ENCODE data around the gene TRANK1. TPM values are rescaled to one million over a fixed set of nuclear protein-coding genes. Genes with fewer than 3 reads are reported as not detected.

Gene TRANK1
- polyA plus RNA-seq, 1 donor from 2014 or later: 11.6 TPM

DNA sequence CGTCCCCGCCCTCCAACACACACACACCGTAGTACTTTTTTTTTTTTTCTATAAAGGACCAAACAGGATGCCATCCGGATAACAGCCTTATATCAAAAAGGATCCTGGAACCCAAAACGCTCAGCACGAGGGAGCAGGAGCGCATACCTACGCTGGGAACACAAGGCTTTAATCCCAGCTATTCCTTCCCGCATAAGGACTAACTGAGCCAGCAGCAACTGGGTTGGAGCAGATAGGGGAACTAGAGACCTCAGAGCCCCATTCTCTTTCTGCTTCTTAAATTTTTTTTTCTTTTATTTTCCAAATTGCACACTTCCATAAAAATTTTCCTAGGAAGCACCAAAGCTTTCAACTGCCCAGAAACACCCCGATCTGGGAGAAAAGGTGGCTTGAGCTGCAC, 1.3 kb downstream of the TRANK1 start:
- Histone ChIP-seq H3K79me2 (replicated peaks; ENCODE audit: insufficient read depth, low read length) (no peaks in the 10 kb centered on the region), H3K9me3 (ENCODE audit: low read length) (peaks cover 18% of the 10 kb centered on the region), H3K27ac (ENCODE audit: low read length) (no peak overlapping the region), H3K36me3 (ENCODE audit: insufficient read depth, low read length) (no peaks in the 10 kb centered on the region), H3K9me2 (ENCODE audit: insufficient read depth, low read length) (no peaks in the 10 kb centered on the region), H3K4me2 (ENCODE audit: low read length) (no peak overlapping the region), H3K9ac (ENCODE audit: low read length) (no peak overlapping the region), H2AFZ (ENCODE audit: low read depth, low read length) (no peak overlapping the region), H3K27me3 (ENCODE audit: insufficient read depth, low read depth, low read length) (peaks cover 24% of the 10 kb centered on the region), H4K20me1 (ENCODE audit: insufficient read depth) (no peaks in the 10 kb centered on the region), H3F3A (ENCODE audit: insufficient read depth, low read length, poor library complexity, severe bottlenecking) (no peaks in the 10 kb centered on the region), H3K4me3 (ENCODE audit: low read length) (no peak overlapping the region)
- TF ChIP-seq EZH2 (IDR thresholded peaks at IDR 0.05; ENCODE audit: borderline replicate concordance, insufficient read depth, low read length, poor library complexity, severe bottlenecking) (no peak), SMC3 (conservative IDR thresholded peaks at IDR 0.05; ENCODE audit: poor library complexity) (no peak), EP300 (conservative IDR thresholded peaks at IDR 0.05; ENCODE audit: poor library complexity, severe bottlenecking) (no peak), POLR2AphosphoS5 (IDR thresholded peaks at IDR 0.05) (no peak), RAD21 (conservative IDR thresholded peaks at IDR 0.05) (no peak), MXI1 (conservative IDR thresholded peaks at IDR 0.05; ENCODE audit: poor library complexity, severe bottlenecking) (no peak), TAF1 (IDR thresholded peaks at IDR 0.05; ENCODE audit: low read depth) (no peak)
- TF ChIP-seq, protein P1, sequence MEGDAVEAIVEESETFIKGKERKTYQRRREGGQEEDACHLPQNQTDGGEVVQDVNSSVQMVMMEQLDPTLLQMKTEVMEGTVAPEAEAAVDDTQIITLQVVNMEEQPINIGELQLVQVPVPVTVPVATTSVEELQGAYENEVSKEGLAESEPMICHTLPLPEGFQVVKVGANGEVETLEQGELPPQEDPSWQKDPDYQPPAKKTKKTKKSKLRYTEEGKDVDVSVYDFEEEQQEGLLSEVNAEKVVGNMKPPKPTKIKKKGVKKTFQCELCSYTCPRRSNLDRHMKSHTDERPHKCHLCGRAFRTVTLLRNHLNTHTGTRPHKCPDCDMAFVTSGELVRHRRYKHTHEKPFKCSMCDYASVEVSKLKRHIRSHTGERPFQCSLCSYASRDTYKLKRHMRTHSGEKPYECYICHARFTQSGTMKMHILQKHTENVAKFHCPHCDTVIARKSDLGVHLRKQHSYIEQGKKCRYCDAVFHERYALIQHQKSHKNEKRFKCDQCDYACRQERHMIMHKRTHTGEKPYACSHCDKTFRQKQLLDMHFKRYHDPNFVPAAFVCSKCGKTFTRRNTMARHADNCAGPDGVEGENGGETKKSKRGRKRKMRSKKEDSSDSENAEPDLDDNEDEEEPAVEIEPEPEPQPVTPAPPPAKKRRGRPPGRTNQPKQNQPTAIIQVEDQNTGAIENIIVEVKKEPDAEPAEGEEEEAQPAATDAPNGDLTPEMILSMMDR (IDR thresholded peaks at IDR 0.05; ENCODE audit: poor library complexity, severe bottlenecking): no peak
- TF ChIP-seq, protein P2, sequence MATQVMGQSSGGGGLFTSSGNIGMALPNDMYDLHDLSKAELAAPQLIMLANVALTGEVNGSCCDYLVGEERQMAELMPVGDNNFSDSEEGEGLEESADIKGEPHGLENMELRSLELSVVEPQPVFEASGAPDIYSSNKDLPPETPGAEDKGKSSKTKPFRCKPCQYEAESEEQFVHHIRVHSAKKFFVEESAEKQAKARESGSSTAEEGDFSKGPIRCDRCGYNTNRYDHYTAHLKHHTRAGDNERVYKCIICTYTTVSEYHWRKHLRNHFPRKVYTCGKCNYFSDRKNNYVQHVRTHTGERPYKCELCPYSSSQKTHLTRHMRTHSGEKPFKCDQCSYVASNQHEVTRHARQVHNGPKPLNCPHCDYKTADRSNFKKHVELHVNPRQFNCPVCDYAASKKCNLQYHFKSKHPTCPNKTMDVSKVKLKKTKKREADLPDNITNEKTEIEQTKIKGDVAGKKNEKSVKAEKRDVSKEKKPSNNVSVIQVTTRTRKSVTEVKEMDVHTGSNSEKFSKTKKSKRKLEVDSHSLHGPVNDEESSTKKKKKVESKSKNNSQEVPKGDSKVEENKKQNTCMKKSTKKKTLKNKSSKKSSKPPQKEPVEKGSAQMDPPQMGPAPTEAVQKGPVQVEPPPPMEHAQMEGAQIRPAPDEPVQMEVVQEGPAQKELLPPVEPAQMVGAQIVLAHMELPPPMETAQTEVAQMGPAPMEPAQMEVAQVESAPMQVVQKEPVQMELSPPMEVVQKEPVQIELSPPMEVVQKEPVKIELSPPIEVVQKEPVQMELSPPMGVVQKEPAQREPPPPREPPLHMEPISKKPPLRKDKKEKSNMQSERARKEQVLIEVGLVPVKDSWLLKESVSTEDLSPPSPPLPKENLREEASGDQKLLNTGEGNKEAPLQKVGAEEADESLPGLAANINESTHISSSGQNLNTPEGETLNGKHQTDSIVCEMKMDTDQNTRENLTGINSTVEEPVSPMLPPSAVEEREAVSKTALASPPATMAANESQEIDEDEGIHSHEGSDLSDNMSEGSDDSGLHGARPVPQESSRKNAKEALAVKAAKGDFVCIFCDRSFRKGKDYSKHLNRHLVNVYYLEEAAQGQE (IDR thresholded peaks at IDR 0.05; ENCODE audit: borderline replicate concordance): no peak

DNA sequence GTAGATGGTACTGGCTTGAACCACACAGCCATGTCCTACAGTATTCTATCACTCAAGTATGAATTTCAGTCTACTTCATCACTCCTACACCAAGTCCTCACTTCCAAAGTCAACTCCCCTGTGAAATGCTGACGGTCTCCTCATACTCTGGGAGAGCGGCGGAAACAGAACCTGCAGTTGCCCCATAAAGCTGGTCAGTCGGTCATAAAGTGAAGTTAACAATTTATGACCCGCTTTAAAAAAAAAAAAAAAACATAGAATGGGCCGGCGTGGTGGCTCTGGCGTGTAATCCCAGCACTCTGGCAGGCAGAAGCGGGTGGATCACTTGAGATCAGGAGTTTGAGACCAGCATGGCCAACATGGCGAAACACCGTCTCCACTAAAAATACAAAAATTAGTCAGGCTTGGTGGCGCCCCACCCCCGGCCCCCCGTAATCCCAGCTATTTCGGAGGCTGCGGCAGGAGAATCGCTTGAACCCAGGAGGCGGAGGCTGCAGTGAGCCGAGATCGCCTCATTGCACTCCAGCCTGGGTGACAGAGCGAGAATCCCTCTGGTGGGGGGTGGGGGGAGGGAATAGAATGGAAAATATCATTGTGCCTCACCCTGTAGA, 2.1 kb downstream of the TRANK1 start:
- Histone ChIP-seq H2AFZ (ENCODE audit: low read depth, low read length) (no peak overlapping the region), H3K27ac (ENCODE audit: low read length) (no peak overlapping the region), H3K4me2 (ENCODE audit: low read length) (no peak overlapping the region), H3K36me3 (ENCODE audit: insufficient read depth, low read length) (no peaks in the 10 kb centered on the region), H3K79me2 (replicated peaks; ENCODE audit: insufficient read depth, low read length) (no peaks in the 10 kb centered on the region), H3K27me3 (ENCODE audit: insufficient read depth, low read depth, low read length) (peaks cover 24% of the 10 kb centered on the region), H3K9me2 (ENCODE audit: insufficient read depth, low read length) (no peaks in the 10 kb centered on the region), H3K9me3 (ENCODE audit: low read length) (peaks cover 18% of the 10 kb centered on the region), H4K20me1 (ENCODE audit: insufficient read depth) (no peaks in the 10 kb centered on the region), H3F3A (ENCODE audit: insufficient read depth, low read length, poor library complexity, severe bottlenecking) (no peaks in the 10 kb centered on the region), H3K9ac (ENCODE audit: low read length) (no peak overlapping the region), H3K4me3 (ENCODE audit: low read length) (no peak overlapping the region)
- TF ChIP-seq RAD21 (conservative IDR thresholded peaks at IDR 0.05): no peak
- no peak for TF ChIP-seq TAF1 (IDR thresholded peaks at IDR 0.05; ENCODE audit: low read depth)
- no peak for TF ChIP-seq MXI1 (conservative IDR thresholded peaks at IDR 0.05; ENCODE audit: poor library complexity, severe bottlenecking)
- no peak for TF ChIP-seq EP300 (conservative IDR thresholded peaks at IDR 0.05; ENCODE audit: poor library complexity, severe bottlenecking)
- TF ChIP-seq POLR2AphosphoS5 (IDR thresholded peaks at IDR 0.05): no peak
- TF ChIP-seq, protein P1 (IDR thresholded peaks at IDR 0.05; ENCODE audit: poor library complexity, severe bottlenecking): no peak
- no peak for TF ChIP-seq SMC3 (conservative IDR thresholded peaks at IDR 0.05; ENCODE audit: poor library complexity)
